HG03432 (cell line): ENCODE results near the gene CANX.

Experiments
- ATAC-seq: cut with Tn5 transposase; IDR thresholded peaks from one replicate; pipeline ENCODE4 v1.9.1; 2021; ENCODE audit warnings: mild to moderate bottlenecking, moderate library complexity; ENCODE audit not compliant: unreplicated experiment

The CANX gene

DNA sequence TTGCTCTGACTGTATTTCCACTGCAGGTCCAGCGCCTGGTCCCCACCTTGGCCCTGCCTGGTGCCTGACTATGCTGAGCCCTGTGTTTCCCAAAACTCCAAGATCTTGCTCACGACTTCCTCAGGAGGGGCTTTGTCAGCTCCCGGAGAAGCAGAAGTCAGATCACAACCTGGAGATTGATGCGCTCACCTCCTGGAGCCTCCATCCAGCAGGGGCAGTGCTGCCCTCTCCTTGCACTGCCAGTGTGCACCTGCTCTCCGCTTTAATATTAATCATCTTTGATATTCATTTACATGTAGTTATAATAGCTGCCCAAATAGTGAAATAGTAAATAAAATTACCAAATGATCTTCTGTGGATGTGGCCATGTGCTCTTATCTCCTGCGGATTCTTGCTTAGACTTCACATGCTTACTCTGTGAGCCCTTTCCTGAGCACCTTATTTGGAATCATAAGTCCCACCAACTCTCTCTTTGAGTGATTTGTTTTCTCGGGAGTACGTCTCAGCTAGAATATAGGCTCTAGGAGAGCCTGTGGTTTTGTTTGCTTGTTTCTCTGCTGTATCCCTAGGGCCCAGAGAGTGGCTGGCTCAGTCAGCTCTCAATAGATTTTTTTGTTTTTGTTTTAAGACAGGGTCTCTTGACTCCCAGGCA is 51.2 kb downstream of the CANX start:
- ATAC-seq = no peak

DNA sequence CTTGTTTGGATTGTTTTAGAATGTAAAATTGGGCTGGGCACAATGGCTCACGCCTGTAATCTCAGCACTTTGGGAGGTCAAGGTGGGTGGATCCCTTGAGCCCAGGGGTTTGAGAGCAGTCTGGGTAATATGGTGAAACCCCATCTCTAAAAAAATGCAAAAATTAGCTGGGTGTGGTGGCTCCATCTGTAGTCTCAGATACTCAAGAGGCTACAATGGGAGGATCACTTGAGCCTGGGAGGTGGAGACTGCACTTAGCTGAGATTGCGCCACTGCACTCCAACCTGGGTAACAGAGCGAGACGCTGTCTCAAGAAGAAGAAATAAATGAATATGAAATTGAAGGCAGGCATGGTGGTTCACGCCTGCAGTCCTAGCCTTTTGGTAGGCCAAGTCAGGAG is 55.2 kb downstream of the CANX start:
- no peak for ATAC-seq

GRCh38 chr5:179755022-179755421 is 56.3 kb downstream of the CANX start:
- ATAC-seq = no peak

GRCh38 chr5:179758955-179759354 is 60.2 kb downstream of the CANX start:
- no peak for ATAC-seq

- ATAC-seq = peak; percentile 57
Observed at GRCh38 chr5:179759581-179760551, 61.1 kb downstream of the CANX start.

DNA sequence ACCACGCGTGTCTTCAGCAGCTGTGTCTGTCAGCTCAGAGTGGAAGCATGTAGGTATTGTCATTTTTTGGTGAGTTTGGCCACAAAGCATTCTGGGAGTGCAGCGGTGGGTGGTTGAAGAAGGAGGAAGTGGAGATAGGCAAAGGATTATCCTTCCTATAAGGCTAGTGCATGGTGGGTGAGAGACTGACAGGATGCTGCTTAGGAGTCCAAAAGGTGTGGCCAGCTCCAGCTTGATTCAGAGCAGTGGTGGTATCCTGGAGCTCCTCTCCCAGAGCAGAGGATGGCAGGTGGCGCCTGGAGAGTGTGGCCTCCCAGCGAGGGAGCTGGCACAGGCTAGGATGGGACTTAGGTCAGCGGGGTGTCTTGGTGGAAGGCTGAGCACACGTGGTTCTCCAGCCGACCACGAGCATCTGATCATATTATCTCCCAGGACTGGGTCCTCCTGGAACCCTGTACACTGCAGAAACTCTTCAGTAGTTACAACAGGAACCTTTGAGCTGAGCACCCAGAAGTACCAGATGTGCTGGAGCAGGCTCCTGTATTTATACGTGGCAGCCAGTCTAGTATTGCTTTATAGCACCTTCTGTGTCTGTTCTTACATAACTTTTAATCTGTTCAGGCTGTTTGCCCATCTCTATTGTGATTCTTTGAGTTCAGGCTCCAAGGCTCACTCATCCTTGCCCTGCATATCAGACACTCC is 63.5 kb downstream of the CANX start:
- peak; percentile 38 for ATAC-seq

DNA sequence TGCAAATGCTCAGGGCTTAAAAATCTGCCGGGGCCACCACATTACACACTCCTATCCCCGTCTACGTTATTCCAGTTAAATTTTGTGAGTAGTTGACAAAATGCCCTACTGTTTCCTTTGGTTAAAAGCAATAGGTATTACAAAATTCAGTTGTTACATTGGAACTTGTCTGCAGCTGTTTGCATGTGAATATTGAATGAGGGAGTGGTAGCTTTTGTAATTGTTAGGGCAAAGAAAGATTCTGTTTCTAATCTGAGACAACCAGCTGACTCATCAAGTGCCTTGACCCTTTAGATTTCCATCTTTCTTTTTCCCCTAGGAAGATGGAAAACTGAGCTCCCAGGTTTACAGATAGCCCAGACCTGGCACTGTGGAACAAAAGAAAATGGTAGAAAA is 64.0 kb downstream of the CANX start:
- ATAC-seq = no peak

DNA sequence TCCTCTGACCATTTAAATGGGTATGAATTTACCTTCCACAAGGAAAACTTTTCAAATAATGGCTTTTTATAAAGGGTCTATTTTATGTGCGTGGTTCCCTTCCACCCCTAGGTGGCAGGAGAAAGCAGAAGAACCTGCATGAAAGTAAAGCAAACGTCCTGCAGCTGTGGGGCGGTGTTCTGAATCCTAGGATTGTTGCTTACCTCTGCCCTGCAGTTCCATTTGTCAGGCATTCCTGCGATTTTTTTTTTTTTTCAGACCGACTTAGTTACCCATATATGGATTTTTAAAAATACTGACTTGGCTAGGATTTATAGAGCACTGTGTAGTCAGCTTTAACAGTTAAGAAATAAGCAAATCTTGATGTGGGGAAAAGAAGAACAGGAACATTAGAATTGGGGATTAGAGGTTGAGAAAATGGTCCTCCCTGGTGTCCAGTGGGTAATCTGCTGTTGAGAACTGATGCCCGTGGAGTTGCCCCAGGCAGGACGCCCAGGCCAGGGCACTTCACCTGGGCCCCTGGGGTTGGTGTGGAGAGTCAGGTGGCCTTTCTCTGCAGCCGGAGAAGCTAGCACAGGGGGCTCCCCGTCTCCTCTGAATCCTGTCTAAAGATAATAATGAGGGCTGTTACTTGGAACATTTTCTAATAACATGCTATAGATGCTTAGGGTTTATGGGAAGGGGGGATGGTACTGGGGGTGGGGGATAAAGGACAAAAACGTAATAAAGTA is 64.6 kb downstream of the CANX start:
- ATAC-seq = peak; percentile 56

- no peak for ATAC-seq
Observed at GRCh38 chr5:179764056-179764455, 65.3 kb downstream of the CANX start.

DNA sequence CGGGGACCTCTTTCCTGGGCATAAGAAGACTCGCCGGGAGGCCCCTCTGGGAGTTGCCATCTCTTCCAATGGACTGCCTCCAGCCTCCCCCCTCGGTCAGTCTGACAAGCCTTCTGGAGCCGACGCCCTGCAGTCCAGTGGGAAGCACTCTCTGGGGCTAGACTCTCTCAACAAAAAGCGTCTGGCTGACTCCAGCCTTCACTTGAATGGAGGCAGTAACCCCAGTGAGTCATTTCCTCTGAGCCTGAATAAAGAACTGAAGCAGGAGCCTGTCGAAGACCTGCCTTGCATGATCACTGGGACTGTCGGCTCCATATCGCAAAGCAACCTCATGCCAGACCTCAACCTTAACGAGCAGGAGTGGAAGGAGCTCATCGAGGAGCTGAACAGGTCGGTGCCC is 66.6 kb downstream of the CANX start:
- ATAC-seq = no peak

DNA sequence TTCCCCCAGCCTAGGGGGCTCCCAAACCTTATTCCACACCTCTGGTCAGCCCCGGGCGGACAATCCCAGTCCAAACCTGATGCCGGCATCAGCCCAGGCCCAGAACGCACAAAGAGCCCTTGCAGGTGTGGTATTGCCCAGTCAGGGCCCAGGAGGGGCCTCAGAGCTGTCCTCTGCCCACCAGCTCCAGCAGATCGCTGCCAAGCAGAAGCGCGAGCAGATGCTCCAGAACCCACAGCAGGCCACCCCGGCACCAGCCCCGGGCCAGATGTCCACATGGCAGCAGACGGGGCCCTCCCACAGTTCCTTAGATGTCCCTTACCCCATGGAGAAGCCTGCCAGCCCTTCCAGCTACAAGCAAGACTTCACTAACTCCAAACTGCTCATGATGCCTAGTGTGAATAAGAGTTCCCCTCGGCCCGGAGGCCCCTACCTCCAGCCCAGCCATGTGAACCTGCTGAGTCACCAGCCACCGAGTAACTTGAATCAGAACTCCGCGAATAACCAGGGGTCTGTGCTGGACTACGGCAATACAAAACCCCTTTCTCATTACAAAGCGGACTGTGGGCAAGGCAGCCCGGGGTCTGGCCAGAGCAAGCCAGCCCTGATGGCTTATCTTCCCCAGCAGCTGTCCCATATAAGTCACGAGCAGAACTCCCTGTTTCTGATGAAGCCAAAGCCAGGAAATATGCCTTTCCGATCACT is 67.4 kb downstream of the CANX start:
- no peak for ATAC-seq

GRCh38 chr5:179766726-179767455 is 68.1 kb downstream of the CANX start:
- no peak for ATAC-seq

DNA sequence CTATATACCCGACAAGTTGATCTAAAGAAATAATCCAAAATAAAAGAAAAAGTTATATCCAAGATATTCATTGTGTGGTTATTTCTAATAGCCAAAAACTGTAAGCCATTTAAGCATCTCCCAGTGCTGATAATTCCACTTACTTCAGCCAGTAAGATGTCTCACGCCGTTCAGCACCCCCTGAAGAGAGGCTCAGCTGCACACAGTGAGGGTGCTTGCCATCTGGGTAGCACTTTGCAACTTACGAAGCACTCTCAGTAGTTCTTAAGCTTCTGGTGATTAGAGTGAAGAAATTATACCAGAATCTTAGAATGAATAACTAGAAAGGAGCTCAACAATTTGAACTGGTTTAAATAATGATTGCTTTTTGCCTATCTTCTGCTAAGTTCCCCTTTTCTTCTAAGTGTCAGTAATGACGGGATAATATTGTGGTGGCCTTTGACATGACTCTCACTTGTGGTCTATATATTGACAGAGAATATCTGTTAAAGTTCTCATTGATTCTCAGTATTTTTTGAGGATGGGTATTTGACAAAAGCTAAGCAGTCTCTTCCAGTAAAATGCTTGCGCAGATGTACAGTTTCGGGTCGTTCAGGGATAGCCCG is 68.8 kb downstream of the CANX start:
- no peak for ATAC-seq

DNA sequence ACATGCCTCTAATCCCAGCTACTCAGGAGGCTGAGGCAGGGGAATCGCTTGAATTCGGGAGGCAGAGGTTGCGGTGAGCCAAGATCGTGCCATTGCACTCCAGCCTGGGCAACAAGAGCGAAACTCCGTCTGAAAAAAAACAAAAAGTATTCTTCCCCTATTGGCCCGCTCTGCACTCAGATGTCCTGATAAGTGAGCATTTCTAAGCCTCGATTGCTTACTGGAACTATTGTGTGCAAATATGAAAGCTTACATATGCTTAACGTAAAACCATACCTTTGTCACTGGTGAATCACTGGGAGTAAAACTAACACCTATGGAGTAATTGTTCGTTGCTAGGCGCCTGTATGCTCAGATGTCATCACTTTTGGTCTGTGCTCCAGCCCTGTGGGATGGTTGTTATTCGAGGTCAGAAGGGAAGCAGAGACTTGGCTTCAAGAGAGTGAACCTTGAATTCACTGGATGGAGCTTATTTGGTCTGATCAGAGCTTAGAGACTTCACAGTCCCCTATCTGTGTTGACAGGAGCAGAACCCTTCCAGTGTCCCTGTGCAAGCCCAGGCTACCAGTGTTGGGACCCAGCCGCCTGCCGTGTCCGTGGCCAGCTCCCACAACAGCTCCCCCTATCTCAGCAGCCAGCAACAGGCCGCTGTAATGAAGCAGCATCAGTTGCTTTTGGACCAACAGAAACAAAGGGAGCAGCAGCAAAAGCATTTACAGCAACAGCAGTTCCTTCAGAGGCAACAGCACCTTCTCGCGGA is 69.7 kb downstream of the CANX start:
- no peak for ATAC-seq

DNA sequence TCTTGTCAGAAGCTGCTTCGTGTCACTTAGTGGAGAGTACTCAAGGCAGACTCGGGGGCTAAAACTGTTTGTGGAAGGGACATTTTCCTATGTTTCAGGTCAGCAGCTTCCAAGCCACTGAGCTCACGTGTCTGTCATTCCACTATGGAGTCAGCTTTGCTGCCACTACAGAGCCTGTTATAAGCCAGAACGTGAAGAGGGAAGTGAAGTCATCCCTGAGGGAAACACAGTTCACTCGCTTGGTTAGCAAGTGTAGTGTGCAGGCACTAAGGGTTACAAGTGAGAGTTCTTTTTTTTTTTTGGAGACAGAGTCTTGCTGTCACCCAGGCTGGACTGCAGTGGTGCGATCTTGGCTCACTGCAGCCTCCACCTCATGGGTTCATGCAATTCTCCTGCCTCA is 70.5 kb downstream of the CANX start:
- ATAC-seq = no peak

- no peak for ATAC-seq
Observed at GRCh38 chr5:179769796-179770195, 71.0 kb downstream of the CANX start.

GRCh38 chr5:179771311-179771895 is 72.6 kb downstream of the CANX start:
- ATAC-seq = no peak

DNA sequence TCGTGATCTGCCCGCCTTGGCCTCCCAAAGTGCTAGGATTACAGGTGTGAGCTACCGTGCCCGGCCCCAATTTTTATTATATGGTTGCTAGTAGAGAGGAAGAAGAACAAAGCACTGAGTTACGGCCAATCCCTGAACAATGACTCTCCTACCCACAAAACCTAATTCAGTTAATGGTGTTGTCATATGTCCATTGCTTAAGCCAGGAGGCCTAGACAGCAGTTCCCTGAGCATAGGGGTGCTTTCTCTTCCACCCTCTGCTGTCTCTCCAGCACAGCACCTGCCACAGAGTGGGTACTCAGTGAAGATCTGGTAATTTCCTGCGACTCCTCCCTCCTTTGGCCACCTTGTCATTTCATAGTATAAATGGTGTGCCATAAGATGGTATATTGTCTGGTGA is 73.6 kb downstream of the CANX start:
- ATAC-seq = no peak
